ENCODE data around the gene ZP3. TPM values are rescaled to one million over a fixed set of nuclear protein-coding genes. Genes with fewer than 3 reads are reported as not detected.
"Not testable (repeated sequence)": the region's sequence is repeated elsewhere in the genome, so short reads cannot be mapped to it uniquely, and the experiment has no call there.

ZP3 gene
- total RNA-seq, 1 experiment from 2014 or later = 5.3 TPM

GRCh38 chr7:76395965-76396726 is 28.6 kb upstream of the ZP3 start:
- DNase-seq = peak; percentile 73
- no peaks in the 10 kb centered on the region; the same call in 1 of the 2 replicates for H3K27me3 ChIP-seq (ENCODE audit: control insufficient read depth, insufficient read depth, low read length)
- no peaks in the 10 kb centered on the region for H3K36me3 ChIP-seq (replicated peaks; ENCODE audit: control insufficient read depth, insufficient read depth, low read length)
- H3K4me3 ChIP-seq (ENCODE audit: insufficient read depth, low read depth, low read length) = no peak overlapping the region

- no peak for DNase-seq
- Histone ChIP-seq H3K27me3 (ENCODE audit: control insufficient read depth, insufficient read depth, low read length) (no peaks in the 10 kb centered on the region; the same call in 1 of the 2 replicates), H3K36me3 (replicated peaks; ENCODE audit: control insufficient read depth, insufficient read depth, low read length) (no peaks in the 10 kb centered on the region), H3K4me3 (ENCODE audit: insufficient read depth, low read depth, low read length) (no peak overlapping the region)
Measured at GRCh38 chr7:76396864-76397263, 27.9 kb upstream of the ZP3 start.

- Histone ChIP-seq H3K4me3 (ENCODE audit: insufficient read depth, low read depth, low read length) (peak overlapping the region; percentile 36), H3K27me3 (ENCODE audit: control insufficient read depth, insufficient read depth, low read length) (no peaks in the 10 kb centered on the region; the same call in 1 of the 2 replicates), H3K36me3 (replicated peaks; ENCODE audit: control insufficient read depth, insufficient read depth, low read length) (no peaks in the 10 kb centered on the region)
- peak; percentile 96 for DNase-seq
Measured at GRCh38 chr7:76397409-76398183, 27.2 kb upstream of the ZP3 start.

- Histone ChIP-seq H3K4me3 (ENCODE audit: insufficient read depth, low read depth, low read length) (no peak overlapping the region), H3K27me3 (ENCODE audit: control insufficient read depth, insufficient read depth, low read length) (no peaks in the 10 kb centered on the region; the same call in 1 of the 2 replicates), H3K36me3 (replicated peaks; ENCODE audit: control insufficient read depth, insufficient read depth, low read length) (no peaks in the 10 kb centered on the region)
- DNase-seq = peak; percentile 33
Measured at GRCh38 chr7:76400248-76400647, 24.5 kb upstream of the ZP3 start.

GRCh38 chr7:76403097-76403496 is 21.7 kb upstream of the ZP3 start:
- H3K4me3 ChIP-seq (ENCODE audit: insufficient read depth, low read depth, low read length); H3K36me3 ChIP-seq (replicated peaks; ENCODE audit: control insufficient read depth, insufficient read depth, low read length); H3K27me3 ChIP-seq (ENCODE audit: control insufficient read depth, insufficient read depth, low read length); DNase-seq: not testable (repeated sequence)

GRCh38 chr7:76403780-76404494 is 20.8 kb upstream of the ZP3 start:
- Histone ChIP-seq H3K4me3 (ENCODE audit: insufficient read depth, low read depth, low read length) (no peak overlapping the region), H3K36me3 (replicated peaks; ENCODE audit: control insufficient read depth, insufficient read depth, low read length) (no peaks in the 10 kb centered on the region), H3K27me3 (ENCODE audit: control insufficient read depth, insufficient read depth, low read length) (no peaks in the 10 kb centered on the region)
- peak; percentile 27 for DNase-seq

GRCh38 chr7:76405738-76406137 is 19.0 kb upstream of the ZP3 start:
- no peak for DNase-seq
- H3K4me3 ChIP-seq (ENCODE audit: insufficient read depth, low read depth, low read length) = no peak overlapping the region
- H3K36me3 ChIP-seq (replicated peaks; ENCODE audit: control insufficient read depth, insufficient read depth, low read length) = no peaks in the 10 kb centered on the region
- no peaks in the 10 kb centered on the region for H3K27me3 ChIP-seq (ENCODE audit: control insufficient read depth, insufficient read depth, low read length)

- Histone ChIP-seq H3K27me3 (ENCODE audit: control insufficient read depth, insufficient read depth, low read length) (no peaks in the 10 kb centered on the region), H3K4me3 (ENCODE audit: insufficient read depth, low read depth, low read length) (no peak overlapping the region), H3K36me3 (replicated peaks; ENCODE audit: control insufficient read depth, insufficient read depth, low read length) (no peaks in the 10 kb centered on the region)
- no peak for DNase-seq
Measured at GRCh38 chr7:76407718-76408117, 17.0 kb upstream of the ZP3 start.

GRCh38 chr7:76408121-76408560 is 16.6 kb upstream of the ZP3 start:
- no peak overlapping the region for H3K4me3 ChIP-seq (ENCODE audit: insufficient read depth, low read depth, low read length)
- no peaks in the 10 kb centered on the region for H3K36me3 ChIP-seq (replicated peaks; ENCODE audit: control insufficient read depth, insufficient read depth, low read length)
- DNase-seq = no peak
- no peaks in the 10 kb centered on the region for H3K27me3 ChIP-seq (ENCODE audit: control insufficient read depth, insufficient read depth, low read length)

GRCh38 chr7:76409537-76409936 is 15.2 kb upstream of the ZP3 start, which contains the start of gene SSC4D:
Gene SSC4D (minus strand): TSS chr7:76409697. CDS start chr7:76404439, 5,258 bp downstream.
- peak; percentile 96 for DNase-seq
- Histone ChIP-seq H3K4me3 (ENCODE audit: insufficient read depth, low read depth, low read length) (peak within 1 kb of the TSS; percentile 45), H3K36me3 (replicated peaks; ENCODE audit: control insufficient read depth, insufficient read depth, low read length) (no peaks in the 10 kb centered on the region), H3K27me3 (ENCODE audit: control insufficient read depth, insufficient read depth, low read length) (no peaks in the 10 kb centered on the region)

- Histone ChIP-seq H3K36me3 (replicated peaks; ENCODE audit: control insufficient read depth, insufficient read depth, low read length) (no peaks in the 10 kb centered on the region), H3K27me3 (ENCODE audit: control insufficient read depth, insufficient read depth, low read length) (no peaks in the 10 kb centered on the region), H3K4me3 (ENCODE audit: insufficient read depth, low read depth, low read length) (no peak overlapping the region)
- no peak for DNase-seq
Measured at GRCh38 chr7:76411626-76412025, 13.1 kb upstream of the ZP3 start.

- Histone ChIP-seq H3K36me3 (replicated peaks; ENCODE audit: control insufficient read depth, insufficient read depth, low read length) (no peaks in the 10 kb centered on the region), H3K4me3 (ENCODE audit: insufficient read depth, low read depth, low read length) (no peak overlapping the region), H3K27me3 (ENCODE audit: control insufficient read depth, insufficient read depth, low read length) (no peaks in the 10 kb centered on the region)
- DNase-seq = no peak
Measured at GRCh38 chr7:76412249-76412648, 12.5 kb upstream of the ZP3 start.

GRCh38 chr7:76417654-76418310 is 7.0 kb upstream of the ZP3 start:
- not testable (repeated sequence) for H3K36me3 ChIP-seq (replicated peaks; ENCODE audit: control insufficient read depth, insufficient read depth, low read length); H3K4me3 ChIP-seq (ENCODE audit: insufficient read depth, low read depth, low read length); DNase-seq; H3K27me3 ChIP-seq (ENCODE audit: control insufficient read depth, insufficient read depth, low read length)

GRCh38 chr7:76421097-76421496 is 3.7 kb upstream of the ZP3 start:
- not testable (repeated sequence) for H3K4me3 ChIP-seq (ENCODE audit: insufficient read depth, low read depth, low read length); DNase-seq; H3K36me3 ChIP-seq (replicated peaks; ENCODE audit: control insufficient read depth, insufficient read depth, low read length); H3K27me3 ChIP-seq (ENCODE audit: control insufficient read depth, insufficient read depth, low read length)
